GM12878 (cell line): ENCODE measurements around the gene JAML.

Experiments used
- EZH2 ChIP-seq: IDR thresholded peaks from 2 replicates; pipeline ENCODE4 v1.6.1; 2012; ENCODE audit warnings: low read depth, mild to moderate bottlenecking, control low read depth, inconsistent platforms, low read length, borderline replicate concordance; ENCODE audit not compliant: control insufficient read depth
- MAX ChIP-seq: IDR thresholded peaks from 2 replicates; pipeline ENCODE4 v1.6.1; 2012; ENCODE audit warnings: low read depth, low read length, improper control_type of control experiment
- NFYA ChIP-seq: IDR thresholded peaks from 2 replicates; pipeline ENCODE4 v1.6.1; 2011; ENCODE audit warnings: low read depth, mild to moderate bottlenecking, low read length, improper control_type of control experiment, borderline replicate concordance
- POLR2AphosphoS5 ChIP-seq: IDR thresholded peaks from 2 replicates; pipeline ENCODE4 v1.6.1; 2011; ENCODE audit warnings: mild to moderate bottlenecking, low read length, inconsistent platforms
- TCF12 ChIP-seq: IDR thresholded peaks from 2 replicates; pipeline ENCODE4 v1.6.1; 2011; ENCODE audit warnings: low read depth, mild to moderate bottlenecking, low read length

- TF ChIP-seq TCF12: no peak
- TF ChIP-seq POLR2AphosphoS5: no peak
- no peak for TF ChIP-seq EZH2
- no peak for TF ChIP-seq NFYA
- no peak for TF ChIP-seq MAX
Measured at GRCh38 chr11:118152020-118152551, 72.7 kb downstream of the JAML start.
